Body of pancreas (tissue), 4 donors: ENCODE results near the gene TNKS1BP1. TPM values are rescaled to one million over a fixed set of nuclear protein-coding genes. Genes with fewer than 3 reads are reported as not detected.

Source experiments
- ATAC-seq: fragments of 150-250 bp; one replicate; pipeline ENCODE4 v1.9.1; 2016
- DNase-seq, 4 donors: peaks; one replicate each; pipeline ENCODE4 v3.0.0-alpha.2; 2019
- H3K27ac ChIP-seq, 4 donors: fragments of 200-600 bp; sonication (generic); 1 replicate in 3 of 4; 2 replicates in 1 of 4; pipeline versions ENCODE4 v1.5.1 to v1.6.1; 2016 to 2019; ENCODE audit warnings: mild to moderate bottlenecking in 1 of 4, mixed read lengths in 1 of 4, moderate library complexity in 1 of 4
- H3K27me3 ChIP-seq, 2 donors: fragments of 200-600 bp; sonication (generic); one replicate each; pipeline ENCODE4 v1.6.0; 2016; ENCODE audit warnings: mild to moderate bottlenecking in 1 of 2
- H3K36me3 ChIP-seq, 2 donors: fragments of 200-600 bp; sonication (generic); replicated peaks in 1 of 2; 2 replicates each; pipeline ENCODE4 v1.5.1; 2016; ENCODE audit warnings: low read depth in 2 of 2; ENCODE audit not compliant: insufficient read depth in 1 of 2
- H3K4me1 ChIP-seq: fragments of 200-600 bp; sonication (generic); one replicate; pipeline ENCODE4 v1.6.0; 2016
- H3K4me3 ChIP-seq, 2 donors: fragments of 200-600 bp; sonication (generic); 1 replicate in 1 of 2; 2 replicates in 1 of 2; pipeline ENCODE4 v1.5.1; 2016 to 2019
- H3K9me3 ChIP-seq, 3 donors: fragments of 200-600 bp; sonication (generic); 1 replicate in 2 of 3; 2 replicates in 1 of 3; pipeline ENCODE4 v1.5.1; 2016
- CTCF ChIP-seq, 7 experiments: fragments of 450-650 bp in 4 of 7; fragments of 200-600 bp in 3 of 7; sonication (generic) in 3 of 7; IDR thresholded peaks; one replicate each; pipeline ENCODE4 v1.5.1; 2016 to 2019; ENCODE audit warnings: antibody characterized with exemption in 7 of 7
- POLR2A ChIP-seq, 3 donors: fragments of 450-650 bp; IDR thresholded peaks; one replicate each; pipeline ENCODE4 v1.6.1; 2016; ENCODE audit warnings: antibody characterized with exemption in 3 of 3, mild to moderate bottlenecking in 2 of 3
- WGBS, 2 donors: methylation state at CpG; one replicate each; pipeline ENCODE4 v1.1.5; 2017; 5-methylcytosine and 5-hydroxymethylcytosine counted together
- intact Hi-C: fragments of 100-400 bp; cut with DNase I; formaldehyde crosslinking; loops from one replicate; pipeline ENCODE4 v1.15.1; 2023
- total RNA-seq, 2 donors: library from RNA; depleted of rRNA; stranded (reverse); fragments of >200 nt; gene quantifications; one replicate each; pipeline ENCODE4 v1.1.0, GENCODE V29; 2016

Gene TNKS1BP1
- total RNA-seq, 2 donors from 2014 or later, result 83.5 to 115 TPM

GRCh38 chr11:57370251-57370650 is 45.5 kb upstream of the TNKS1BP1 start:
- DNase-seq, result no peak
- TF ChIP-seq POLR2A (IDR thresholded peaks at IDR 0.05), result no peak
- no peak overlapping the region for H3K27ac ChIP-seq
- no peak overlapping the region for H3K4me3 ChIP-seq
- 86 to 91% methylated on average over 7 of the region's 7 CpGs for WGBS, 2 donors
- no peak for ATAC-seq
- H3K4me1 ChIP-seq, result no peaks in the 10 kb centered on the region
- no peaks in the 10 kb centered on the region for H3K27me3 ChIP-seq
- no peaks in the 10 kb centered on the region for H3K36me3 ChIP-seq
- no peaks in the 10 kb centered on the region for H3K9me3 ChIP-seq
- intact Hi-C loops, result no loop called here

GRCh38 chr11:57368845-57369232 is 44.1 kb upstream of the TNKS1BP1 start:
- Histone ChIP-seq H3K9me3 (no peaks in the 10 kb centered on the region), H3K36me3 (no peaks in the 10 kb centered on the region), H3K4me1 (peaks cover 4% of the 10 kb centered on the region), H3K27ac (no peak overlapping the region), H3K4me3 (no peak overlapping the region), H3K27me3 (no peaks in the 10 kb centered on the region)
- ATAC-seq, result no peak
- WGBS, 2 donors, result 65 to 80% methylated on average over 4 to 5 of the region's 5 CpGs
- TF ChIP-seq POLR2A (IDR thresholded peaks at IDR 0.05), result no peak
- no peak for TF ChIP-seq CTCF (IDR thresholded peaks at IDR 0.05)
- DNase-seq, result no peak
- intact Hi-C loops, result no loop called here

- Histone ChIP-seq H3K27ac (no peak overlapping the region), H3K36me3 (no peaks in the 10 kb centered on the region), H3K27me3 (no peaks in the 10 kb centered on the region), H3K4me1 (peaks cover 10% of the 10 kb centered on the region), H3K9me3 (no peaks in the 10 kb centered on the region), H3K4me3 (no peak overlapping the region)
- ATAC-seq, result no peak
- peak in 2 of 4 donors; percentile 31 to 73 for DNase-seq
- no peak for TF ChIP-seq POLR2A (IDR thresholded peaks at IDR 0.05)
- no peak for TF ChIP-seq CTCF (IDR thresholded peaks at IDR 0.05)
- 58 to 66% methylated on average over 3 to 18 of the region's 19 CpGs for WGBS, 2 donors
- intact Hi-C loops, result no loop called here
These were observed 43.5 kb upstream of the TNKS1BP1 start for GRCh38 chr11:57368106-57368844.

GRCh38 chr11:57364851-57365660 is 40.3 kb upstream of the TNKS1BP1 start:
- no peaks in the 10 kb centered on the region for H3K36me3 ChIP-seq
- ATAC-seq, result no peak
- peak overlapping the region in 1 of 4 donors; percentile 69 for H3K27ac ChIP-seq
- intact Hi-C loops, result no loop called here
- 76 to 83% methylated on average over 9 of the region's 9 CpGs for whole genome bisulfite sequencing, 2 donors
- H3K4me3 ChIP-seq, result no peak overlapping the region
- DNase-seq, result no peak
- H3K4me1 ChIP-seq, result peaks cover 15% of the 10 kb centered on the region
- TF ChIP-seq CTCF (IDR thresholded peaks at IDR 0.05) (no peak), POLR2A (IDR thresholded peaks at IDR 0.05) (no peak)
- H3K27me3 ChIP-seq, result no peaks in the 10 kb centered on the region
- H3K9me3 ChIP-seq, result no peaks in the 10 kb centered on the region
